Measurements from ENCODE around the gene HNRNPH2. TPM values are rescaled to one million over a fixed set of nuclear protein-coding genes. Genes with fewer than 3 reads are reported as not detected.

The HNRNPH2 gene
- total RNA-seq, 1 donor from 2014 or later = 67.8 TPM

DNA sequence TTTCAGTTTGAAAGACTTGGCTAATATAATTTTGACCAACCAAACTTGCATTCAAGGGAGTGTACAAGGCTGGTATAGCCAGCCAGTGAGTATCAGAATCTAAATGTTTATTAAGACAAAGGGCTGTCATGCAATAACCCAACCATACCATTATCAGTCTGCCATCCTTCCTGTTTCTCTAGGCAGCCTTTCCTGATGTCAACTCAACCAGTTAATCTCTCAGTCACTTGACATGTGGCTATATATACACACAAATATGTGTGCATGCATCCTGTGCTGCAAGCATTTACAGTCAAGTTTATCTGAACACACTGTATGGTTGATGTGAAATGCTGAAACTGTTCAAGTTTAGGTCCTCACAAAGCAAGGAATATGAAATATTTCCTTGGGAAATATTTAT, 39.2 kb upstream of the HNRNPH2 start:
- no peak for DNase-seq (ENCODE audit: low read depth)
- H3K4me3 ChIP-seq (ENCODE audit: low read depth, low read length) = no peak overlapping the region
- TF ChIP-seq, protein P1, sequence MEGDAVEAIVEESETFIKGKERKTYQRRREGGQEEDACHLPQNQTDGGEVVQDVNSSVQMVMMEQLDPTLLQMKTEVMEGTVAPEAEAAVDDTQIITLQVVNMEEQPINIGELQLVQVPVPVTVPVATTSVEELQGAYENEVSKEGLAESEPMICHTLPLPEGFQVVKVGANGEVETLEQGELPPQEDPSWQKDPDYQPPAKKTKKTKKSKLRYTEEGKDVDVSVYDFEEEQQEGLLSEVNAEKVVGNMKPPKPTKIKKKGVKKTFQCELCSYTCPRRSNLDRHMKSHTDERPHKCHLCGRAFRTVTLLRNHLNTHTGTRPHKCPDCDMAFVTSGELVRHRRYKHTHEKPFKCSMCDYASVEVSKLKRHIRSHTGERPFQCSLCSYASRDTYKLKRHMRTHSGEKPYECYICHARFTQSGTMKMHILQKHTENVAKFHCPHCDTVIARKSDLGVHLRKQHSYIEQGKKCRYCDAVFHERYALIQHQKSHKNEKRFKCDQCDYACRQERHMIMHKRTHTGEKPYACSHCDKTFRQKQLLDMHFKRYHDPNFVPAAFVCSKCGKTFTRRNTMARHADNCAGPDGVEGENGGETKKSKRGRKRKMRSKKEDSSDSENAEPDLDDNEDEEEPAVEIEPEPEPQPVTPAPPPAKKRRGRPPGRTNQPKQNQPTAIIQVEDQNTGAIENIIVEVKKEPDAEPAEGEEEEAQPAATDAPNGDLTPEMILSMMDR (conservative IDR thresholded peaks at IDR 0.05; ENCODE audit: low read depth, low read length) = no peak

DNA sequence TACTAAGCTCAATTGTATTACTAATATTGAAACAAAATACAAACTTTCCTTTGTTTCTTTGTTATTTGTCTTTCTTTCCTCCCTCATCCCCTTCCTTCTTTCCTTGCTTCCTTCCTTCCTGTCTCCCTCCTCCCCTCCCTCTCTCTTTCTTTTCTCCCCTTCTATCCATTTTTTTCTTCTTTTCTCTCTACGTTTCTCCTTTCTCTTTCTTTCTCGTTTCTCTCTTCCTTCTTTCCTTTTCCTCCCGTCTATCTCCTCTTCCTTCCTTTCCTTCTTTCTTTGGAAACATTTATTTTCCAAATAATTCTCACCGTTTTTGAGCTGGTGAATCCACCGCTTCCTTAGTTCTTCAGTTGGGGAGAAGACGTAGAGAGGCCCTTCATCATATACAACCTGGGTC, 38.3 kb upstream of the HNRNPH2 start:
- no peak for DNase-seq (ENCODE audit: low read depth)
- TF ChIP-seq, protein P1 (conservative IDR thresholded peaks at IDR 0.05; ENCODE audit: low read depth, low read length) = no peak
- no peak overlapping the region for H3K4me3 ChIP-seq (ENCODE audit: low read depth, low read length)

DNA sequence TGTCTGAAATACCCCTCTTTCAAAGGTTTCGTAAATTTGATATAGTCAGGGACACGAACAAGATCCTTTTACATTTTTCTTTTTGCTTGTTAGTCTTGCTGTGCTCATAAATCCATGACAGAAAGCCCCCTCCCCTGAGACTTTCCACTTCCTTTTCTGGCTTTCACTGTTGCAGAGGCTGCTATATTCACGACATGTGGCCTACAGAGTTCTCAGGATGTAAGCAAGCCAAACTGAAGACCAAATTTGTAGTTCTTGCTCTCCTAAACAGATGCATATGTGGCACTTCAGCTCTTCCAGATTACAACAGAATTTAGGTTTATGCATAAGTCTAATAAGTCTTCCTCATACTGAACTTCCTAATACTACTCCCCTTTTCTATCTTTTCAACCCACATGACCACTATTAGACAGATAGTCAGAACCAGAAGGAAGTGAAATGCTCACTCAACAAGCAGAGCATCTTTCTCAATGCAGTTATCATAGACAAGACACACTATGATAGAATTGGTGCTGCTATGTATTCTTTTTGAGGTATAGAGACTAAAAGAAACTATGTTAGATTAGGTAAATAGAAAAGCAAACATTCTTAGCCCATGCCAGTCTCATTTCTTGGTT, 37.0 kb upstream of the HNRNPH2 start:
- TF ChIP-seq, protein P1 (conservative IDR thresholded peaks at IDR 0.05; ENCODE audit: low read depth, low read length) = no peak
- no peak overlapping the region for H3K4me3 ChIP-seq (ENCODE audit: low read depth, low read length)
- DNase-seq (ENCODE audit: low read depth) = no peak

DNA sequence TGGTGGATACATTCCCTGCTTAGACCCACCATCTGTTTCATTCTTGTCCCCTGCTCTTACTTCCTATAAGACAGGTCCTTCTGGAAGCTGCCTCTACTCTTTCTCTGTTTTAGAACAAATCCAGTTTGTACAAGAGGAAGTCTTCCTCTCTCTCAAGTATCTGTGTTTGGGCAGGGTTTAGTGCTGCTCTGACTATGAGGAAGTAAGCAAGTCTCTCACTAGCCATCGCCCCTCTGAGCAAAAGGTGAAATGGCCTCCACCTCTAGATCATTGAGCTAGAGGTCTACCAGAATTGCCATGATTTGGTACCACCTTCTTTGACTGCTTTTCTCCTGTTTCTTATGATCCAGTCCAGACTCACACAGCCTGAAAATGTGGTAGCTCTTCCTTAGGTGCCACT, 30.5 kb upstream of the HNRNPH2 start:
- DNase-seq (ENCODE audit: low read depth) = no peak
- TF ChIP-seq, protein P1 (conservative IDR thresholded peaks at IDR 0.05; ENCODE audit: low read depth, low read length) = no peak
- no peak overlapping the region for H3K4me3 ChIP-seq (ENCODE audit: low read depth, low read length)

DNA sequence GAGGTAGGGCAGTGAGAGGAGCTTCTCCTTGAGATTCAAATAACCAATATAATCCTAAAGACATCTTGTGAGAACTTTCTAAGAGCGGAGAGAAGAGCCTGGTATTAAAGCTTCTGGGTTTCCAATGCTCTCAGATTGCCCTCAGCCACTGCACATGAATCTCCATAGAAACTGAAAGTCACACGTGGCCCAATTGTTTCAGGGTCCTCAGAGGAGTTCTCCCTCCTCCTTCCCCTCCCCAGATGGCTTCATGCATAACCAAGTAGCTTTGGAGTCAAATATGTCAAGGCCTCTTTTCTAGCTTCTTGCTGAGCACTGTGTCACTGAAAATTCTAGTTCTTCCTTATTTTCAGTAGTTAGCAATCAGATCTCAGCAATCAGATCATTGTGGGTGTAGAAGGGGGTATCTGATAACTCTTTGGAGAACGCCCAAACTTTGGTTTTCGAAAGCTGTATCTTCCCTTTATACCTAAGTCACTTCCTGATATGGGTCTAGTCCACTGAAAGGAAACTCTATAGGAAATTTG, 24.3 kb upstream of the HNRNPH2 start:
- DNase-seq (ENCODE audit: low read depth) = no peak
- TF ChIP-seq, protein P1 (conservative IDR thresholded peaks at IDR 0.05; ENCODE audit: low read depth, low read length) = no peak
- H3K4me3 ChIP-seq (ENCODE audit: low read depth, low read length) = no peak overlapping the region

DNA sequence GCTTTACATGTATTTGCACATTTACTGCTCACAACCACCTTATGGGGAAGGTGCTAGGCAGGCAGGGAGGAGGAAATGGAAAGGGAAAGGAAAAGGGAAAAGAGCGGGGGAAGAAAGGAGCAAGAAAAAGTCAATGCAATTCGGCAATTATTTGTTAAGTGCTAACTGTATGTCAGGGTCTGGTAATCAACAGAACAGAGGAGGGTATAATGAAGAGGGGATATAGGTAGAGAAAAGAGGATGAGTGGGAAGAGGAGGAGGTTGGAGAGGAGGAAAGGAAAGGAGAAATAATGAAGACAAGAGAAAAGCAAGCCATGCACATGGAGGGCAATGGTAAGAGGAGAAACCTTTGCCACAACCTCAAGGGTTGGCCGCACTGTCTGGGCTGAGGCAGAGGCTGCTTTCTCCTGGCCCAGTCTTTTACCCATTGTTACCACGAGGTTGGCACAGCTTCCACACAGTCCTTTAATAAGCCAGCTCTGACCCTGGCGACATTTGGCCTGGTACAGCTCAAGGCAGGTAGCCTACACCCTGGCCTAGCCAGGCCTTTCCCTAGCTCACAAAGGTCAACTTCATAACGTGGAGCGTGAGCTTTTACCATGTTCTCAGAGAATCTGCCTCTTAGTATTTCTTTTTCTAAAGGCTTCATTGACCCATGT, 22.9 kb upstream of the HNRNPH2 start:
- H3K4me3 ChIP-seq (ENCODE audit: low read depth, low read length) = no peak overlapping the region
- DNase-seq (ENCODE audit: low read depth) = no peak
- TF ChIP-seq, protein P1 (conservative IDR thresholded peaks at IDR 0.05; ENCODE audit: low read depth, low read length) = no peak

Data from epithelial cell of proximal tubule (primary cell).